HepG2 (cell line): Measurements from ENCODE around the gene ACOT8. TPM values are rescaled to one million over a fixed set of nuclear protein-coding genes. Genes with fewer than 3 reads are reported as not detected.

Source experiments
- AKAP8 ChIP-seq: sonication (generic); formaldehyde crosslinking; IDR thresholded peaks from 2 replicates; pipeline ENCODE4 v1.5.1; 2020; ENCODE audit warnings: mild to moderate bottlenecking, missing genetic modification reagents
- CBX5 ChIP-seq: sonication (generic); formaldehyde crosslinking; IDR thresholded peaks from 2 replicates; pipeline ENCODE4 v1.4.0; 2020; ENCODE audit warnings: missing genetic modification reagents, borderline replicate concordance
- DPF2 ChIP-seq: sonication (generic); formaldehyde crosslinking; IDR thresholded peaks from 2 replicates; pipeline ENCODE4 v1.4.0; 2020; ENCODE audit warnings: mild to moderate bottlenecking, low read depth, missing genetic modification reagents, borderline replicate concordance
- ETV6 ChIP-seq: sonication (generic); formaldehyde crosslinking; conservative IDR thresholded peaks from 2 replicates; pipeline ENCODE4 v1.4.0; 2020; ENCODE audit warnings: missing genetic modification reagents
- LCORL ChIP-seq, 2 experiments: fragments of 450-650 bp in 1 of 2; sonication (generic) in 1 of 2; formaldehyde crosslinking in 1 of 2; IDR thresholded peaks; 2 replicates each; pipeline versions ENCODE4 v1.5.0 to v1.6.1; 2017 to 2020; ENCODE audit warnings: antibody characterized with exemption in 1 of 2, missing genetic modification reagents in 1 of 2
- MATR3 ChIP-seq: sonication (generic); formaldehyde crosslinking; IDR thresholded peaks from 2 replicates; pipeline ENCODE4 v1.4.0; 2020; ENCODE audit warnings: missing genetic modification reagents
- NCOA2 ChIP-seq: sonication (generic); formaldehyde crosslinking; IDR thresholded peaks from 2 replicates; pipeline ENCODE4 v1.8.0; 2022; ENCODE audit warnings: inconsistent platforms
- RAD21 ChIP-seq: fragments of 450-650 bp; formaldehyde crosslinking; IDR thresholded peaks from 2 replicates; pipeline ENCODE4 v1.5.0; 2020; ENCODE audit warnings: mild to moderate bottlenecking
- SKI ChIP-seq: fragments of 450-650 bp; IDR thresholded peaks from one replicate; pipeline ENCODE4 v1.6.1; 2018; ENCODE audit warnings: mild to moderate bottlenecking; ENCODE audit not compliant: partially characterized antibody
- THRA ChIP-seq: sonication (generic); formaldehyde crosslinking; IDR thresholded peaks from 2 replicates; pipeline ENCODE4 v1.4.0; 2020; ENCODE audit warnings: missing genetic modification reagents, borderline replicate concordance
- ZKSCAN8 ChIP-seq: IDR thresholded peaks from 2 replicates; pipeline ENCODE4 v1.6.1; 2016; ENCODE audit warnings: borderline replicate concordance, missing genetic modification reagents, missing compliant biosample characterization
- ZNF136 ChIP-seq: sonication (generic); formaldehyde crosslinking; IDR thresholded peaks from 2 replicates; pipeline ENCODE4 v1.8.1; 2022; ENCODE audit warnings: low read depth, mild to moderate bottlenecking, moderate library complexity, missing genetic modification reagents
- ZNF224 ChIP-seq: sonication (generic); formaldehyde crosslinking; IDR thresholded peaks from 2 replicates; pipeline ENCODE4 v1.5.0; 2020; ENCODE audit warnings: mild to moderate bottlenecking, missing genetic modification reagents
- ZNF256 ChIP-seq: sonication (generic); formaldehyde crosslinking; conservative IDR thresholded peaks from 2 replicates; pipeline ENCODE4 v1.4.0; 2020; ENCODE audit warnings: missing genetic modification reagents
- ZNF792 ChIP-seq: IDR thresholded peaks from 2 replicates; pipeline ENCODE4 v1.6.1; 2016
- polyA plus RNA-seq, 8 experiments: library from polyadenylated mRNA; depleted of rRNA in 3 of 8; stranded (reverse) in 7 of 8; unstranded in 1 of 8; fragments of >200 nt; fragmentation: Illumina TruSeq in 4 of 8; extraction: Trizol in 4 of 8; gene quantifications; 2 replicates each; pipeline versions ENCODE4 v1.2.1 to v1.2.3, GENCODE V29; 2011 to 2016; ENCODE audit warnings: low read depth in 4 of 8, missing spikeins in 1 of 8, mixed read lengths in 1 of 8; ENCODE audit not compliant: insufficient read depth in 1 of 8
- total RNA-seq, 5 experiments: library from RNA; depleted of rRNA; stranded (reverse); fragments of >200 nt; fragmentation: Illumina TruSeq; extraction: Trizol; gene quantifications; 2 replicates each; pipeline ENCODE4 v1.2.3, GENCODE V29; 2016; ENCODE audit warnings: low read depth in 1 of 5
- TF ChIP-seq, protein P1 (sequence below): sonication (generic); formaldehyde crosslinking; IDR thresholded peaks from 2 replicates; pipeline ENCODE4 v1.8.0; 2023; ENCODE audit warnings: mild to moderate bottlenecking, missing genetic modification reagents
- TF ChIP-seq, protein P2 (sequence below): sonication (generic); formaldehyde crosslinking; IDR thresholded peaks from 2 replicates; pipeline ENCODE4; 2020; ENCODE audit warnings: missing genetic modification reagents, mild to moderate bottlenecking, borderline replicate concordance
- TF ChIP-seq, protein P3 (sequence below): sonication (generic); formaldehyde crosslinking; IDR thresholded peaks from 2 replicates; pipeline ENCODE4 v1.4.0; 2020; ENCODE audit warnings: mild to moderate bottlenecking, missing genetic modification reagents, borderline replicate concordance

The ACOT8 gene
- total and polyA plus RNA-seq, 2 of the 13 experiments (the other 11 are each of a cell fraction or from before 2014, with no cell fraction given) = 31.4 to 45.5 TPM

DNA sequence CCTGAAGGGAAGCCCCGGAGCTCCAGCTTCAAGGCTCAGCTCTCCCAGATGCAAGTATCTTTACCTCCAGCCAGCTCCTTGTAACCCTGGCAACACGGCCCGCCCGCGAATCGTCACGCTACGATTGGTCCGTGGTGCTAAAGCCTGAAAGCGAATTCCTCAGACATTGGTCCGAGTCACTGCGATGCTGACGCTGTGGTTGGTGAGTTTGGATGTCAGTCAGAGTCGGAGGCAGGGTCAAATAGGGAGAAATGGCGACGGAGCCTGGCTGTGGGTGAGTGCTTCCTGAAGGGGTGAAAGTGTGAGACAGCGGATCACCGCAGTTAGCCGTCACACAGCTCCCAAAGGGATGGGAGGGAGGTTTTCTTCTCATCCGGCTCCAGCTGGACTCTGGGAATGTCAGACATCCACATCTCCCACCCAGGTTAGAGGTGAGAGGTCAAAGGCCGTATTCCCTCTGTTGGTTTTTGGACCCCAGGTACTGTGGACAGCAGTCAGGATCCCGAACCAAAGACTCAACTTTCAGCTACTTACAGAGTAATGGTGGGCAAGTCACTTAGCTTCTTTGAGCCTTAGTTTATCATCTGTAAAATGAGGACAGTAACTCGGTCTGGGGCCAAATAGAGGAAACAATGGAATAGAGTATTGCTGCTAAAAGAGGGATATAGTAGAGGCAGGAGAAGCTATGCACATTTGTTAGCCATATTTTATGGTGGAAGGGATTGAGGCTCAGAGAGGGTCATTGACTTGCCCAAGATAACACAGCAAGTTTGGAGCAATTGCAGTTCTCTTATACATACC lies 24.0 kb upstream of the ACOT8 start, which contains the start of gene ZSWIM1 (continued):
- TF ChIP-seq LCORL (IDR thresholded peaks at IDR 0.05) = no peak
- peak; percentile 81; the same call in 1 of the 2 replicates for TF ChIP-seq LCORL (CRISPR knock-in tag; IDR thresholded peaks at IDR 0.05)
- peak; percentile 33 for TF ChIP-seq SKI
- TF ChIP-seq ZNF136 (CRISPR knock-in tag) = no peak
- peak; percentile 62; the same call in 1 of the 2 replicates for TF ChIP-seq ZNF224 (CRISPR knock-in tag)
- TF ChIP-seq ZKSCAN8 (CRISPR knock-in tag) = peak; percentile 56; the same call in 1 of the 2 replicates
- peak; percentile 95; the same call in 1 of the 2 replicates for TF ChIP-seq THRA (CRISPR knock-in tag)
- TF ChIP-seq ZNF792 (CRISPR knock-in tag) = peak; percentile 83; the same call in 1 of the 2 replicates
- TF ChIP-seq, protein P1, sequence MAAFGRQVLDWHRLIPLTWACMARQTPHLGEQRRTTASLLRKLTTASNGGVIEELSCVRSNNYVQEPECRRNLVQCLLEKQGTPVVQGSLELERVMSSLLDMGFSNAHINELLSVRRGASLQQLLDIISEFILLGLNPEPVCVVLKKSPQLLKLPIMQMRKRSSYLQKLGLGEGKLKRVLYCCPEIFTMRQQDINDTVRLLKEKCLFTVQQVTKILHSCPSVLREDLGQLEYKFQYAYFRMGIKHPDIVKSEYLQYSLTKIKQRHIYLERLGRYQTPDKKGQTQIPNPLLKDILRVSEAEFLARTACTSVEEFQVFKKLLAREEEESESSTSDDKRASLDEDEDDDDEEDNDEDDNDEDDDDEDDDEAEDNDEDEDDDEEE (CRISPR knock-in tag) = no peak; the same call in 1 of the 2 replicates
- TF ChIP-seq CBX5 (CRISPR knock-in tag) = 0 out of 2 replicates have a peak, but pooled peaks have one; percentile 65
- peak; percentile 24 for TF ChIP-seq NCOA2 (CRISPR knock-in tag)
- 0 out of 2 replicates have a peak, but pooled peaks have one; percentile 66 for TF ChIP-seq ZNF256 (CRISPR knock-in tag)
- peak; percentile 91 for TF ChIP-seq AKAP8 (CRISPR knock-in tag)
- TF ChIP-seq, protein P2, sequence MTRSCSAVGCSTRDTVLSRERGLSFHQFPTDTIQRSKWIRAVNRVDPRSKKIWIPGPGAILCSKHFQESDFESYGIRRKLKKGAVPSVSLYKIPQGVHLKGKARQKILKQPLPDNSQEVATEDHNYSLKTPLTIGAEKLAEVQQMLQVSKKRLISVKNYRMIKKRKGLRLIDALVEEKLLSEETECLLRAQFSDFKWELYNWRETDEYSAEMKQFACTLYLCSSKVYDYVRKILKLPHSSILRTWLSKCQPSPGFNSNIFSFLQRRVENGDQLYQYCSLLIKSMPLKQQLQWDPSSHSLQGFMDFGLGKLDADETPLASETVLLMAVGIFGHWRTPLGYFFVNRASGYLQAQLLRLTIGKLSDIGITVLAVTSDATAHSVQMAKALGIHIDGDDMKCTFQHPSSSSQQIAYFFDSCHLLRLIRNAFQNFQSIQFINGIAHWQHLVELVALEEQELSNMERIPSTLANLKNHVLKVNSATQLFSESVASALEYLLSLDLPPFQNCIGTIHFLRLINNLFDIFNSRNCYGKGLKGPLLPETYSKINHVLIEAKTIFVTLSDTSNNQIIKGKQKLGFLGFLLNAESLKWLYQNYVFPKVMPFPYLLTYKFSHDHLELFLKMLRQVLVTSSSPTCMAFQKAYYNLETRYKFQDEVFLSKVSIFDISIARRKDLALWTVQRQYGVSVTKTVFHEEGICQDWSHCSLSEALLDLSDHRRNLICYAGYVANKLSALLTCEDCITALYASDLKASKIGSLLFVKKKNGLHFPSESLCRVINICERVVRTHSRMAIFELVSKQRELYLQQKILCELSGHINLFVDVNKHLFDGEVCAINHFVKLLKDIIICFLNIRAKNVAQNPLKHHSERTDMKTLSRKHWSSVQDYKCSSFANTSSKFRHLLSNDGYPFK = peak; percentile 89
- peak; percentile 57; the same call in 1 of the 2 replicates for TF ChIP-seq ETV6 (CRISPR knock-in tag)
- TF ChIP-seq, protein P3, sequence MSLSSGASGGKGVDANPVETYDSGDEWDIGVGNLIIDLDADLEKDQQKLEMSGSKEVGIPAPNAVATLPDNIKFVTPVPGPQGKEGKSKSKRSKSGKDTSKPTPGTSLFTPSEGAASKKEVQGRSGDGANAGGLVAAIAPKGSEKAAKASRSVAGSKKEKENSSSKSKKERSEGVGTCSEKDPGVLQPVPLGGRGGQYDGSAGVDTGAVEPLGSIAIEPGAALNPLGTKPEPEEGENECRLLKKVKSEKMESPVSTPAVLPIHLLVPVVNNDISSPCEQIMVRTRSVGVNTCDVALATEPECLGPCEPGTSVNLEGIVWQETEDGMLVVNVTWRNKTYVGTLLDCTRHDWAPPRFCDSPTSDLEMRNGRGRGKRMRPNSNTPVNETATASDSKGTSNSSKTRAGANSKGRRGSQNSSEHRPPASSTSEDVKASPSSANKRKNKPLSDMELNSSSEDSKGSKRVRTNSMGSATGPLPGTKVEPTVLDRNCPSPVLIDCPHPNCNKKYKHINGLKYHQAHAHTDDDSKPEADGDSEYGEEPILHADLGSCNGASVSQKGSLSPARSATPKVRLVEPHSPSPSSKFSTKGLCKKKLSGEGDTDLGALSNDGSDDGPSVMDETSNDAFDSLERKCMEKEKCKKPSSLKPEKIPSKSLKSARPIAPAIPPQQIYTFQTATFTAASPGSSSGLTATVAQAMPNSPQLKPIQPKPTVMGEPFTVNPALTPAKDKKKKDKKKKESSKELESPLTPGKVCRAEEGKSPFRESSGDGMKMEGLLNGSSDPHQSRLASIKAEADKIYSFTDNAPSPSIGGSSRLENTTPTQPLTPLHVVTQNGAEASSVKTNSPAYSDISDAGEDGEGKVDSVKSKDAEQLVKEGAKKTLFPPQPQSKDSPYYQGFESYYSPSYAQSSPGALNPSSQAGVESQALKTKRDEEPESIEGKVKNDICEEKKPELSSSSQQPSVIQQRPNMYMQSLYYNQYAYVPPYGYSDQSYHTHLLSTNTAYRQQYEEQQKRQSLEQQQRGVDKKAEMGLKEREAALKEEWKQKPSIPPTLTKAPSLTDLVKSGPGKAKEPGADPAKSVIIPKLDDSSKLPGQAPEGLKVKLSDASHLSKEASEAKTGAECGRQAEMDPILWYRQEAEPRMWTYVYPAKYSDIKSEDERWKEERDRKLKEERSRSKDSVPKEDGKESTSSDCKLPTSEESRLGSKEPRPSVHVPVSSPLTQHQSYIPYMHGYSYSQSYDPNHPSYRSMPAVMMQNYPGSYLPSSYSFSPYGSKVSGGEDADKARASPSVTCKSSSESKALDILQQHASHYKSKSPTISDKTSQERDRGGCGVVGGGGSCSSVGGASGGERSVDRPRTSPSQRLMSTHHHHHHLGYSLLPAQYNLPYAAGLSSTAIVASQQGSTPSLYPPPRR (CRISPR knock-in tag) = peak; percentile 64; the same call in 1 of the 2 replicates
- no peak for TF ChIP-seq MATR3 (CRISPR knock-in tag)
- TF ChIP-seq DPF2 (CRISPR knock-in tag) = 0 out of 2 replicates have a peak, but pooled peaks have one; percentile 4
- TF ChIP-seq RAD21 = peak; percentile 34; the same call in 1 of the 2 replicates
